ENCODE results near the gene MAP6.

Gene MAP6

DNA sequence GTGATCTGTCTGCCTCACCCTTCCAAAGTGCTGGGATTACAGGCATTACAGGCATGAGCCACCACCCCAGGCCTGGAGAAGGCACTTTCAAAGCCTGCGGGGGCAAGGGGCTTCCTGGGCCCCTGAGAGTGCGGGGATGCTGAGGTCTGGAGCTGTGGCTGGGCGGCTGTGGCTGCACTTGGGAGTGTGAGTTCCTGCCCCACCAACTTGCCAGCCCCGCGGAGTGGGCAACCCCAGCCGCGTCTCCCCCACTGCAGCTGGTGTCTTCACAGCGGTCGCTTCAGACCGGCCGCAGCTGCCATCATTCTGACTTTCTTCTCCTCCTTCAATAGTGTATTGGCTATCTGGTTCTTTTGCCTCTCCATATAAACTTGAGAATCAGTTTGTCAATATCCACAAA lies 10.7 kb upstream of the MAP6 start:
- Mint-ChIP-seq H3K36me3 (peaks cover 2% of the 10 kb centered on the region), H3K27me3 (peaks cover 5% of the 10 kb centered on the region), H3K4me3 (no peak overlapping the region), H3K9me3 (peaks cover 2% of the 10 kb centered on the region), H3K4me1 (peaks cover 5% of the 10 kb centered on the region), H3K27ac (no peak overlapping the region)
- DNase-seq (ENCODE audit: low spot score in 2 of 2) (no peak), ATAC-seq (ENCODE audit: low read depth) (no peak)

DNA sequence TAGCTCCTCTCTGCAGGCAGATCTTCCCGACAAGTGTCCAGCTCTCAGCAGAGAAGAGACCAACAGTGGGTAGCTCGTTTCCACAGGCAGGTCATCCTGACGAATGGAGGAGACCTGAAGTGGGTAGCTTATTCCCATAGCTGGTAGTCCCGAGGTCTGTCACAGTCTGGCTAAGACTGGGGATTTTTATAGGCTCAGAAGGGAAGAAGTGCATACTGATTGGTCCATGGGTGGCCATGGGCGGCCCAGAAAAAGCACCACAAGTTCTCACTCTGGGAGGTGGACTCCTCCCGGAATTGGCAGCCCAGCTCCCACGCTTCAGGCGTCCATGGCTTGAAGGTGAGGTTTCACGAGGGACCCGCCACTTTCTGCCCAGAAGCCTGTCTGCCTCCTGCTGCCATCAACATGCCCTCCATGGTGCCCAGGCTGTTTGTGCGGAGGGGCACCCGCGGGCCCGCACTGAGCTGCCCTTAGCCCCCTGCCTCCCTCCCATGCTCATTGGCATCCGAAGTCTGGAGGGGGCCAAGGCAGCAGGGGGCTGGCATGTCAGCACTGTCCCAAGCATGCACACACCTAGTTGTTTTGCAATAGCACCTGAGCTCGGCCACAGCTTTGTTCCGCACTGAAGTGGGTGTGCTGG lies 9.9 kb upstream of the MAP6 start:
- H3K36me3 Mint-ChIP-seq, result peaks cover 2% of the 10 kb centered on the region
- DNase-seq (ENCODE audit: low spot score in 2 of 2) (no peak), ATAC-seq (ENCODE audit: low read depth) (no peak)
- H3K4me1 Mint-ChIP-seq, result peaks cover 2% of the 10 kb centered on the region
- H3K27me3 Mint-ChIP-seq, result peaks cover 4% of the 10 kb centered on the region
- no peak overlapping the region for H3K4me3 Mint-ChIP-seq
- no peak overlapping the region for H3K27ac Mint-ChIP-seq
- peaks cover 2% of the 10 kb centered on the region for H3K9me3 Mint-ChIP-seq

DNA sequence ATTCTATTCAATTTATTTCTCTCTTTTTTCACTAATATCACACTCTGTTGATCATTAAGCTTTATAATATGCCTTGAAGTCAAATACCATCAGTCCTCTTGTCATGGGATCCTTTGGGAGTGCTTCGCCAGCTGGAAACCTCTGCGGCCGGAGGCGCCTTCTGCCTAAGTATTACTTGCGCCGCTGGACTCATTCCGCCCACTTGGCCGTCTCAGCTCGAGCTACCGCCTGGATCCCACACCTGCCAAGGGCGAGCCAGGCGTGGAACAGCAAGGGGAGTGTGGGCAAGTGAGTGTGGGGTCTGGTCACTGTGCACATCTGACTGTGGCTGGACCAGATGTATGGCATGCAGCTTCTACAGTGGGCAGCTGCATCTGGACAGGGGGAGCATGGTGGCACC lies 9.1 kb upstream of the MAP6 start:
- ATAC-seq (ENCODE audit: low read depth), result no peak
- H3K4me3 Mint-ChIP-seq, result no peak overlapping the region
- no peak overlapping the region for H3K27ac Mint-ChIP-seq
- peaks cover 2% of the 10 kb centered on the region for H3K36me3 Mint-ChIP-seq
- H3K9me3 Mint-ChIP-seq, result peaks cover 2% of the 10 kb centered on the region
- no peak for DNase-seq (ENCODE audit: low spot score in 2 of 2)
- peaks cover 2% of the 10 kb centered on the region for H3K27me3 Mint-ChIP-seq
- H3K4me1 Mint-ChIP-seq, result no peaks in the 10 kb centered on the region

DNA sequence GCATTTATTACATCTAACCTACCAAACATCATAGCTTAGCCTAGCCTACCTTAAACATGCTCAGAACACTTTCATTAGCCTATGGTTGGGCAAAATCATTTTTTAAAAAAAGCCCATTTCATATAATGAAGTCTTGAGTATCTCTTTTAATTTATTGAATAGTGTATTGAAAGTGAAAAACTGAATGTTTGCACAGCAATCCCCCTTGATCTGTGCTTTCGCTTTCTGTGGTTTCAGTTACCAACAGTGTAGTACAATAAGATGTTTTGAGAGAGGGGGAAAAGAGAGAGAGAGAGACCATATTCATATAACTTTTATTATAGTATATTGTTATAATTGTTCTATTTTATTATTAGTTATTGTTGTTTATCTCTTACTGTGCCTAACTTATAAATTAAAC lies 8.4 kb upstream of the MAP6 start:
- DNase-seq (ENCODE audit: low spot score in 2 of 2) (no peak), ATAC-seq (ENCODE audit: low read depth) (no peak)
- no peaks in the 10 kb centered on the region for H3K4me1 Mint-ChIP-seq
- no peaks in the 10 kb centered on the region for H3K27me3 Mint-ChIP-seq
- no peaks in the 10 kb centered on the region for H3K9me3 Mint-ChIP-seq
- H3K27ac Mint-ChIP-seq, result no peak overlapping the region
- no peak overlapping the region for H3K4me3 Mint-ChIP-seq
- H3K36me3 Mint-ChIP-seq, result no peaks in the 10 kb centered on the region

DNA sequence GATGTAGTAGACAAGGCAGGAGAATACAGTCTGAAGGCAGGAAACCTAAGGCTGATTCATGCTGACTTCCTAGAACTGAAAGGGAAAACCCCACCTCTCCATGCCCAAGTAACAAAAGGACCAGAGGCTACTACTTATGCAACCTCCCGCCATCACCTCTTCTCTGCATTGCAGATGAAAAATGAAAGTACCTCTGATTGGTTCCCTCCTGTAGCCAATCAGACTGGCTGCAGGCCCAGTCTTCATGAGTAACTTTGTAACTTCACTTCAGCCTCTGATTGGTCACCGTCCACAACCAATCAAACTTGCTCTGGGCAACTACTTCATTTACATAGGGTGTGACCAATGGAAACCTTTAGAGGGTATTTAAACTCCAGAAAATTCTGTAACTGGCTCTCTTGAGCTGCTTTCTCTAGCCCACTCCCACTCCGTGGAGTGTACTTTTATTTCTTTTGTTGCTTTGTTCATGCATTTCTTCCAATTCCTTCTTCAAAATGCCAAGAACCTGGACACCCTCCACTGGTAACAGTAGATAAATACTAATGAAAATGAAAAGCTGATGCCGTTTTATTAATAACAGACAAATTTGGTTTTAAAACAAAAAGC lies 5.2 kb upstream of the MAP6 start:
- H3K27ac Mint-ChIP-seq, result no peak overlapping the region
- DNase-seq (ENCODE audit: low spot score in 2 of 2) (no peak), ATAC-seq (ENCODE audit: low read depth) (peak; percentile 38)
- no peak overlapping the region for H3K4me3 Mint-ChIP-seq
- H3K4me1 Mint-ChIP-seq, result no peaks in the 10 kb centered on the region
- no peaks in the 10 kb centered on the region for H3K9me3 Mint-ChIP-seq
- H3K27me3 Mint-ChIP-seq, result peaks cover 3% of the 10 kb centered on the region
- no peaks in the 10 kb centered on the region for H3K36me3 Mint-ChIP-seq

DNA sequence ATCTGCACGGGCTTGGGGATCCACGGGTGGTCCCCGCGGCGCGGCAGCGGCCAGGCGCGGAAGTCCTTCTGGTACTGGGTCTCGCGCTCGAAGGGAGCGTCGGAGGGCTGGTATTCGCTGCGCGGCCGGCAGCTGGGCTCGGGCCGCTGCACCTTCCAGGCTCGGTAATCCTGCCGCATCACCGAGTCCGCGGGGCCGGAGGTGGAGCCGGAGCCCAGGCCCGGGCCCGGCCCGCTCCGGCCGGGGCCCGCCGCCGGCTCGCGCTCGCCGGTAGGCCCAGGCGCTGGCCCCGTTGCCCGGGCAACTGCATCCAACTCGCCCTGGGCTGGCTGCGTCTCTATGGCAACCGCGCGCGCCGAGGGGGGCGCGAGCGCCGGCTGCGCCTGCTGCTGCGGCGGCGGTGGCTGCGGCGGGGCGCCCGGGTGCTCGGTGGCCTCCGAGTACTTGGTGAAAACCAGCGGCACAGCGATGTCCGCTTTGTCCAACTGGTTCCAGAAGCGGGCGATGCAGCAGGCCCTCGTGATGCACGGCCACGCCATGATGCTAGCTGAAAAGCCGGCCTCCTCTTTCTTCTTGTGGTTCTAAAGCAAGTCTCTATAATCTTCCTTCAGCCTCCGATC lies 897 bp downstream of the MAP6 start:
- Mint-ChIP-seq H3K36me3 (no peaks in the 10 kb centered on the region), H3K4me3 (peak overlapping the region; percentile 87), H3K27ac (no peak overlapping the region), H3K27me3 (peaks cover 31% of the 10 kb centered on the region), H3K4me1 (peaks cover 11% of the 10 kb centered on the region), H3K9me3 (no peaks in the 10 kb centered on the region)
- peak; percentile 59 for ATAC-seq (ENCODE audit: low read depth)
- DNase-seq (ENCODE audit: low spot score in 2 of 2), result peak in 1 of 2 donors; percentile 35

DNA sequence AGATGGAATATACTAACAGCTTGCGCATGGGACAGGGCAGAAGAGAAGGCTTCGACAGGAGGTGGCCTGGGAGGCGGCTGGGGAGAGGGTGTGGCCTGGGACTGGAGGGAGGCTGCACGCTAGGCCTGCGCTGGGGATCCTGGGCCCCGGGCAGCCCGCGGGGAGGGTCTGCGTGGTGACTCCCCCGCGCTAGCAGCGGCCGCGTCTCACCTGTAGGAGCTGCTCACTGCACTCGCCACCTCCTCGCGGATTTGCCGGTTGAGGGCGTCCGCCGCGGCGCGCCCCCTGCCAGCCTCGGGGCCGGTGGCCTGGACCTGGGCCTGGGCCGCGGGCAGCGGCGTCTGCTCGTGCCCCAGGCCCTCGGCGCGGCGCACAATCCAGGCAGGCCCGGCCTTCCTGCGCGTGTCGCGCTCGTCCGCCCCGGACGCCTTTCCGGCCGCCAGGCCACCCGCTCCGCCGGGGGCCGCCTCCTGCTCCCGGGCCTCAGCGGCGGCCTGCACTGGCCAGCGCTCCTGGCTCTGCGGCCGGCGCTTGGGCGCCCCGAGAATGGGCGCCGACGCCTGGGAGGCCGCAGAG lies 1.5 kb downstream of the MAP6 start:
- Mint-ChIP-seq H3K4me3 (peak overlapping the region; percentile 83), H3K27me3 (peaks cover 31% of the 10 kb centered on the region), H3K27ac (no peak overlapping the region), H3K36me3 (no peaks in the 10 kb centered on the region), H3K9me3 (no peaks in the 10 kb centered on the region), H3K4me1 (peaks cover 11% of the 10 kb centered on the region)
- no peak for DNase-seq (ENCODE audit: low spot score in 2 of 2)
- peak; percentile 37 for ATAC-seq (ENCODE audit: low read depth)

DNA sequence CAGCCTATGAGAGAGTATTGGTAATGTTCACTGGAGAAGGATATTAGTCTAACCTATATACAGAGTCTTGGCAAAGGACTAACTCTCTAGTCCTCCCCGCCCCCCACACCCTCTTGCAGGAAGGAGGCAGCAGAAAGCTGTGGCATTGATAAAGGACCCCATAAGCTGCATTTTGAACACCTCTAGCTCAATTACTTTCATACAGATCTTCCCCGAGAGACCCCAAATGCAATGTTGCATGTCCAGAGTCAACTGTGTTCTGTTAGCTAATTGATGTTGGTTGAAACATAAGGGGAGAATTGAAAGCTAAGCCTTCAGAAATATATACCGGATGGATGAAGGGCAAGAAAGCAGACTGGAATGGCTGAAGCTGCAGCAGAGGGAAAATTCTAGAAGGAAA lies 2.8 kb downstream of the MAP6 start:
- ATAC-seq (ENCODE audit: low read depth), result no peak
- DNase-seq (ENCODE audit: low spot score in 2 of 2), result no peak
- no peak overlapping the region for H3K27ac Mint-ChIP-seq
- H3K4me3 Mint-ChIP-seq, result no peak overlapping the region
- H3K9me3 Mint-ChIP-seq, result no peaks in the 10 kb centered on the region
- no peaks in the 10 kb centered on the region for H3K36me3 Mint-ChIP-seq
- peaks cover 31% of the 10 kb centered on the region for H3K27me3 Mint-ChIP-seq
- peaks cover 11% of the 10 kb centered on the region for H3K4me1 Mint-ChIP-seq

DNA sequence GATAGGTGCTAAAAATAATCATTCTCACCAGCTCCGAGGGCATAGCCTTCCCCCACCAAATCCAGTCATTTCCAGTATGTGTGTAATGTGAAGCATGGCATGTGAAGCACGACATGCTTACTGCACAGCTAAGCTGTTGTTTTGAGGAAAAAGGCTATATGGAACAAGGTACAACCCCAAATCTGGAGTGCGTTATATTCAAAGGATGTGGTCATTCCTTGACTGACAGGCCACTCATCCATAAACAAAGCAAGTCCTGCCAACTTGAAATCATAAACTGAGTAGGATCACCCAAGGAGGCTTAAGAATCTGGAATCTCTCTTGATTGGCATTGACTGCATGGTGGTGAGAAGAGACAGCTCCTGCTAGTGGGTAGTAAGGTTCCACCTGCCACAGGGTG lies 3.7 kb downstream of the MAP6 start:
- no peak for ATAC-seq (ENCODE audit: low read depth)
- no peak for DNase-seq (ENCODE audit: low spot score in 2 of 2)
- Mint-ChIP-seq H3K4me3 (no peak overlapping the region), H3K27ac (no peak overlapping the region), H3K36me3 (no peaks in the 10 kb centered on the region), H3K9me3 (no peaks in the 10 kb centered on the region), H3K4me1 (peaks cover 11% of the 10 kb centered on the region), H3K27me3 (peaks cover 31% of the 10 kb centered on the region)

DNA sequence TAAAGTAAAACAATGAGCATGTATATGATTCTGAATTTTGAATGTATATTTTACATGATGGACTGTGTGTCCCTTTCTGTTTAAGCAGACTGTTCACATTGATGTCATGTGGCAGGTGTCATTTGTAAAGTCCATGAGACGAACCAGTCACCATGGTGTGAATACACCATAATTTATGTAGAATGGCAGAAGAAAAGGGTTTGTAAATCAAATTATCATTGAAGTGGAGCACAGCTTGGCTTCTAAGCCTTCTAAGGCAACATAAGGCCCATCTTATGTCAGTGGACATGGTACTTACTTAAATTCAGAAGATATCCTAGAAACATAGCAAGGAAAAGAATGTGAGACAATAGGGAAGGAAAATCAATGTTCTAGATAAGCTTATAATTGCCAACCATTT lies 4.4 kb downstream of the MAP6 start:
- Mint-ChIP-seq H3K9me3 (no peaks in the 10 kb centered on the region), H3K36me3 (no peaks in the 10 kb centered on the region), H3K4me3 (no peak overlapping the region), H3K27me3 (peaks cover 33% of the 10 kb centered on the region), H3K27ac (no peak overlapping the region), H3K4me1 (peaks cover 11% of the 10 kb centered on the region)
- DNase-seq (ENCODE audit: low spot score in 2 of 2), result no peak
- no peak for ATAC-seq (ENCODE audit: low read depth)

DNA sequence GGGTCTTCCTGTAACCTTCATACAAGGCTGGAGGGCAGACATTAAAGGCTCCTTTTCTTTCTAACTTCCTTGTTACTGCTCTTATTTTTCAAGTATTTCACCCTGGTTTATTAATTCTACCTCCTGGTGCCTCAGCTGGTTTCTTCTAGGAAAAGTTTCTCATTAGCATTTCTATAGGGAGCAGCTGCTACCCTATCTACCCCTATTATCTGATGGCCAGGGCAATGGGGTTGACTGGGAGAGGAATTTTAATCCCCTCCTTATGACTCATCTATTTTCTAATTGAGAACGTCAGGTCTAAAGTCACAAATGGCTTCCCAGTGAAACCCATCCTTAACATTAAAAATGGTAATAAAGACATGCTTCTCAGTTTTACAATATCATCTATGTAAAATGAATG lies 5.0 kb downstream of the MAP6 start:
- H3K27ac Mint-ChIP-seq, result no peak overlapping the region
- peaks cover 9% of the 10 kb centered on the region for H3K4me1 Mint-ChIP-seq
- H3K9me3 Mint-ChIP-seq, result no peaks in the 10 kb centered on the region
- peaks cover 34% of the 10 kb centered on the region for H3K27me3 Mint-ChIP-seq
- H3K36me3 Mint-ChIP-seq, result no peaks in the 10 kb centered on the region
- DNase-seq (ENCODE audit: low spot score in 2 of 2) (no peak), ATAC-seq (ENCODE audit: low read depth) (no peak)
- H3K4me3 Mint-ChIP-seq, result no peak overlapping the region

DNA sequence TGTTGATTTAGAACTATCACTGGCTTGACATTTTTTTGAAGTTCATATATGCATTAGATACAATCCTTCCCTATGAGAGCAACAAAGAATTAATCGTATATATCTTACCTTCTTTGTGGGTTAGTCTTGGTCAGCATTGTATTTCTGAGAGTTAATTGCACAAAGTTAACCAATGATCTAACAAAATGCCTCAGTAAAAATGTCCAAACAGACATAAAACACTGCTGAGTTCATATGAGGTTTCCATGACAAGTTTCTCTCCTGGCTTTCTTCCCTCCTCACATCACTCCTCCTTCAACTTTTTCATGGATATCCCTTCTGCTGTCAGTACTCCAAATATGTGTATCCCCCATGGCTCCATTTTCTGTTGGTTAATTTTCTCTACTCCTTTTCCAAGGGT lies 9.0 kb downstream of the MAP6 start:
- Mint-ChIP-seq H3K27ac (no peak overlapping the region), H3K27me3 (peaks cover 13% of the 10 kb centered on the region), H3K4me1 (no peaks in the 10 kb centered on the region), H3K4me3 (no peak overlapping the region), H3K36me3 (no peaks in the 10 kb centered on the region), H3K9me3 (no peaks in the 10 kb centered on the region)
- ATAC-seq (ENCODE audit: low read depth), result no peak
- DNase-seq (ENCODE audit: low spot score in 2 of 2), result no peak

DNA sequence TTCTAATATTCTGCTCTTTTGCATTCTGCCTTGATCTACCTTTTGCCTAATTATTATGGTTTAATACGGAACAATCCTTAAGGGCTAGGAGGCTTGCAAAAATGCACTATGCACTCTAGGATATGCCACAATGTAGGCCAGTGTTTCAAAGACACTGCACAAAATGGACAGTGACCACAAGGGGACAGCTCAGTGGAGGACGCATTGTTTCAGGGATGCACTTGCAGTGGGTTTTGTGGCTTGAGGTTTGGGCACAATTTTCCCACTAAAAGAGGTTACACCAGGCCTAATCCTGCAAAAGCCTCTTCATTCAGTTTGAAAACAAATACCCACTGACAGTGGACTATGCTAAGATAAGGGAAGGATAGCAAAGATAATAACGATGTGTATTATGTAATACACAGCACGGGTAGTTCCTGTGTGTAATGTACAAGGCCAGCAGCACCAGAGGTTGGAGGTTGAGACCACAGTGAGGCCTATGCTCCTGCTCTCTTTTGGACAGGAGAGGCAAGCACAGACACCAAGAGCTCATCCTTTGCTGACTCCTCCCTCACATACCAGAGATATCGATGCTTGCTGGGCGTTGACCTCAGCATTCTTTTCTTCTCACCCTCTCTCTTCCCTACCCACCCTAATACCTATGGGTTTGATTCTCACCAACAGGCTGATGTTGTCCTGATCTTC lies 12.7 kb downstream of the MAP6 start:
- H3K4me3 Mint-ChIP-seq, result no peak overlapping the region
- no peaks in the 10 kb centered on the region for H3K9me3 Mint-ChIP-seq
- H3K36me3 Mint-ChIP-seq, result no peaks in the 10 kb centered on the region
- H3K27me3 Mint-ChIP-seq, result peaks cover 6% of the 10 kb centered on the region
- no peak overlapping the region for H3K27ac Mint-ChIP-seq
- ATAC-seq (ENCODE audit: low read depth), result no peak
- no peaks in the 10 kb centered on the region for H3K4me1 Mint-ChIP-seq
- DNase-seq (ENCODE audit: low spot score in 2 of 2), result no peak

DNA sequence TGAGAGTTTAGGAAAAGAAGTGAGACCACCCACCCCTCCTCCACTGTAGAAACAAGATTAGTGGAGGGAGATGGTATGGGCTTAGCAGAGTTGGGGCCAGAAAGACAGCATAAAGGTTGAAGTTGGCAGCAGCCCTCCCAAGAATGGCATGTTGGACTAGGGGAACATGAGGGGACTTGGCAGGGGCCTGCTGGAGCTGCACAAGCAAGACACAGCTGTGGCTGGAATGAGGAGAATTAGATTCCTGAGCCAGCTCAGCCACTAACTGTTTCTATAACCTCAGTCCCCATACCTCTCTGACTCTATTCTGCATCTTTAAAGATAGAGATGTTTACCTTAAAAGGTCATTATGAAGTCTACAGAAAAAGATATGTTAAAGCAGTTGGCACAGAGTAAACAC lies 13.2 kb downstream of the MAP6 start:
- DNase-seq (ENCODE audit: low spot score in 2 of 2) (no peak), ATAC-seq (ENCODE audit: low read depth) (no peak)
- Mint-ChIP-seq H3K4me1 (no peaks in the 10 kb centered on the region), H3K27me3 (peaks cover 9% of the 10 kb centered on the region), H3K9me3 (no peaks in the 10 kb centered on the region), H3K27ac (no peak overlapping the region), H3K4me3 (no peak overlapping the region), H3K36me3 (no peaks in the 10 kb centered on the region)

Data from memory B cell (primary cell).